Neural cell (in vitro differentiated cells): ENCODE data around the gene CBLB.

Source experiments
- CTCF ChIP-seq: fragments of 450-650 bp; IDR thresholded peaks from 2 replicates; pipeline ENCODE4 v1.5.1; 2014; ENCODE audit warnings: antibody characterized with exemption, mild to moderate bottlenecking, moderate library complexity; ENCODE audit not compliant: poor library complexity, severe bottlenecking
- EP300 ChIP-seq: fragments of 450-650 bp; conservative IDR thresholded peaks from 2 replicates; pipeline ENCODE4 v1.6.1; 2014; ENCODE audit warnings: antibody characterized with exemption, mild to moderate bottlenecking, moderate library complexity; ENCODE audit not compliant: poor library complexity, severe bottlenecking
- EZH2 ChIP-seq: fragments of 200-600, 300-800 bp; shearing (Covaris generic), sonication (generic); IDR thresholded peaks from 2 replicates; pipeline ENCODE4 v1.6.1; 2014; ENCODE audit warnings: antibody characterized with exemption, low read length, borderline replicate concordance, mild to moderate bottlenecking; ENCODE audit not compliant: insufficient read depth, poor library complexity, severe bottlenecking
- MXI1 ChIP-seq: fragments of 450-650 bp; conservative IDR thresholded peaks from 2 replicates; pipeline ENCODE4 v1.6.1; 2014; ENCODE audit warnings: antibody characterized with exemption, mild to moderate bottlenecking; ENCODE audit not compliant: poor library complexity, severe bottlenecking
- POLR2AphosphoS5 ChIP-seq: IDR thresholded peaks from 2 replicates; pipeline ENCODE4 v1.6.1; 2012
- RAD21 ChIP-seq: fragments of 450-650 bp; conservative IDR thresholded peaks from 2 replicates; pipeline ENCODE4 v1.6.1; 2014; ENCODE audit warnings: antibody characterized with exemption, mild to moderate bottlenecking, moderate library complexity
- REST ChIP-seq: IDR thresholded peaks from 2 replicates; pipeline ENCODE4 v1.6.1; 2012; ENCODE audit warnings: borderline replicate concordance
- SMC3 ChIP-seq: fragments of 450-650 bp; conservative IDR thresholded peaks from 2 replicates; pipeline ENCODE4 v1.6.1; 2014; ENCODE audit warnings: antibody characterized with exemption, mild to moderate bottlenecking, moderate library complexity; ENCODE audit not compliant: poor library complexity

- TF ChIP-seq CTCF (no peak), POLR2AphosphoS5 (no peak), SMC3 (no peak), EP300 (no peak), RAD21 (no peak), EZH2 (no peak), MXI1 (no peak), REST (no peak)
Observed at GRCh38 chr3:105865867-105866350, 2.9 kb downstream of the CBLB start.
